ENCODE measurements around the gene NR1H4.
"Not testable (repeated sequence)": the region's sequence is repeated elsewhere in the genome, so short reads cannot be mapped to it uniquely, and the experiment has no call there.

NR1H4 gene

DNA sequence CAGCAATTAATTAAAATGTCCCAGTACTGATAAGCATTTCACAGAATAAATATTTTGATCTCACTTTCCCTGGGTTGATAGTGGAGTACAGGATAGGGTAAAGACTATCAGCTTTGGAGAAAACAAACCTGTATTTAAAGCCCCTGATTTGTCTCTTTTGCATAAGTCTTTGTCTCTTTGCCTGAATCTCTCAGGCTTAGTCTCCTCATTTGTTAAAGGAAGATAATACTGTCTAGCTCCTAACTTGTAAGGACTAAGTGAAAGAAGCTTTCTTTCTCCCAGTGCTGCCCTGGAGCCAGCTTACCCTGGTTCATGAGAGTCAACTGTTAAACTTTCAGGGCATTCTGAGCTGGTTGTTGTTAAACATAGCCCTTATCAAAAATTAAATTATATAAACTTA, 5.5 kb upstream of the NR1H4 start:
- no peak for DNase-seq (ENCODE audit: insufficient read length, low spot score)
- no peak for FAIRE-seq

DNA sequence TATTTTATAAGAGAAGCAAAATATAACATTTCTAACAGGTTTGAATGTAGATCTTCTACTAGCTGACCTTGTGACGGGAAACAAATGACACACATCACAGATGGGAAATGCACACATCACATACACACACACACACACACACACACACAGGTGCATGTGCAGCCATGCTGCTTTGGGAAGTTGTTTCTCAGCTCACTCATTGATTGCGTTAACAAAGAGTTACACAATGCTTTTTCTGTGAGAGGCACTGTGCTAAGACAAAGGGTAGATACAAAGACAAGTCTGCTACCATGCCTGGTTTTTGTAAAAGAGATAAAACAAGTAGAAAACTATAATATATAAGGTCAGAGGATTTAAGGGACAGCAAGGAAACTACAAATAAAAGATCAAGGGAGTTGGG, 1.3 kb upstream of the NR1H4 start:
- DNase-seq (ENCODE audit: insufficient read length, low spot score) (no peak), FAIRE-seq (no peak)

DNA sequence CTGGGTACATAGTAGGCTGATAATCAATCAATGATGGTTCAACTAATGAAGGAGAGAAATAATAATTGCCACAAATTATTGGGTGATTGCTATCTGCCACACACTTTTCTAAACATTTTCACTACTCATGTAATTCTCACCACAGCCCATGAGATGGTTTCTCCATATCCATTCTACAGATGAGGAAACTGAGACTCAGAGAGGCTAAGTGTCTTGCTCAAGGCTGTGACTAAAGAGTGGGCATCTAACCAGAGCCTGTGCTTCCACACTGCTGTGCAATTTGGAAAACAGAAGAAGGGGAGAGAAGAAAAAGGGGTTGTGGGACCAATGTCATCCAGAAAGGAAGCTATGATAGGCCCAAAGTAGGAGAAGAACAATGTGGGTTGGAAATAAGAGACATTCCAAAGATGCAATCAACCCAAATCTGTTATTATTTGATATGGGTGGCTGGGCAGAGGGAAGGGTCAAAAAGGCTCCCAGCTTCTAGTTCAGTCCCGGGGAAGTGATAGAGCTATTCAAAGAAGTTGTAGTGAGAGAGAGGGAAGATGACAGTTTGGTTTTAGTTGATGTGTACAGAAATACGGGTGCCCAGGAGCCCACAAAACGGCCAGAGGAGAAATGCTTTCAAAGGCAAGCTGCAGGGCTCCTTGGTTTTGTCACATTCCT, 483 bp upstream of the NR1H4 start:
- FAIRE-seq: no peak
- DNase-seq (ENCODE audit: insufficient read length, low spot score): no peak

DNA sequence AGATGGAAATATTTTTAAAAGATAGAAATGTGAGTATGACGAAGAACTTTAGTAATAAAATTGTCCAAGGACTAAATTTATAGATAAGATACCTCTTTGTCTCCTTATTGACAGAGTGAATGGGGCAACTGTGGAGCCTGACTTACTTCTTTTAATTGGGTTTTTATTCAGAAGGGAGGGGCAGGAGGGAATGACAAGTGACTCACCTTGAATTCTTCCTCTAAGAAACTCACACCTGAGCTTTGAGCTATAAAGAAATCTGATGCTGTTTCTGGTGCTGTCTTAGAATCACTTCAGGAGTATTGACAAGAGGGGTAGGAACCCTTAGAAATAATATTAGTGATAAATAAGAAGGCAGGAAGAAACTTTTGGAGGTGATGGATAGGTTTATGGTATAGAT, 951 bp downstream of the NR1H4 start:
- DNase-seq (ENCODE audit: insufficient read length, low spot score): no peak
- no peak for FAIRE-seq

DNA sequence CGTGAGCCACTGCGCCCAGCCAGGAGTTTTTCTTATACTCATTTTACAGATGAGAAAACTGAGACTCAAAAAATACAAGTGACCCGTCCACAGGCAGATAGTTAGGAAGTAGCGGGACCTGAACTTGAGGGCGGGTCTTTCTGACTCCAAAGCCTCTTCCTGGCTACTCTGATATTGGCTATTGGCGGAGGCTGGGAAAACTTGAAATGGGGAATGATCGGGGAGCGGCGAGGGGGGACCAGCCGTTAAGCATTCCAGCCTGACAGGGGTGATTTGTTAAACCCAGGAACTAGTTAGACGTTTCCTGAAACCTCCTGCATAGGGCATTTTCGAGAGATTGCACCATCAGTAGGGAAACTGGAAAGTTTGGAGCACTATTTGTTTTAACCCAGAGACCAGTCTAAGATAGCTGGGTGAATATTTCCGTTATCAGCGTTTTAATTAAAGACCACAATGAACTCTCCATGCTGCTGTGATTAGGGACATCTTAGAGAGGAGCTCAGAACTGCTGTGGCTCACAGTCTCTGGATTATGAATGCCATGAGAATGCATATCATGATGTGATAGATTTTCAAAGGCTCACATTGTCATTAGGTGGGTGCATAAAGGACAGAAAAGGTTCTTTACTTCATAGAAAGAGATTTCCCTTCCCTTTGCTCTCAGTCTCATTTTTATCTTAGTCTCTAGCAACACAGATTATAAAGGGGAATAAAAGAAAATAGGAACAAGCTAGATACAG, 2.5 kb downstream of the NR1H4 start:
- FAIRE-seq (no peak), DNase-seq (ENCODE audit: insufficient read length, low spot score) (no peak)

DNA sequence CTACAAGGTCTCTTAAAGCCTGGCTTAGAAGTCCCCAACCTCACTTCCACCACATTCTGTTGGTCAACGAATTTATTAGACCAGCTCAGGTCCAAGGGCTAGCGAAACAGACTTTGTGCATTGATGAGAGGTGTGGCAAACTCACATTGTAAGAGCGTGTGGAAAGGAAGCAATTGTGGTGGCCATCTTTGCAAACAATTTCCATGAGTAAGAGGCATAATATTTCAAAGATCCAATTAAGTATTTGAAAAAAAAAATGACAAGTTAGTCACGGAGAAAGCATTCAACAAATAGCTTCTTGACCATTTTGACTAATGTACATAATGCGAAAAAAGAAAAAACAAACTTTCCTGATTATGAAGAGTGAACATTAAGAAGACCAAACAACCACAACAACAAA, 7.4 kb downstream of the NR1H4 start:
- DNase-seq (ENCODE audit: insufficient read length, low spot score) (no peak), FAIRE-seq (no peak)

DNA sequence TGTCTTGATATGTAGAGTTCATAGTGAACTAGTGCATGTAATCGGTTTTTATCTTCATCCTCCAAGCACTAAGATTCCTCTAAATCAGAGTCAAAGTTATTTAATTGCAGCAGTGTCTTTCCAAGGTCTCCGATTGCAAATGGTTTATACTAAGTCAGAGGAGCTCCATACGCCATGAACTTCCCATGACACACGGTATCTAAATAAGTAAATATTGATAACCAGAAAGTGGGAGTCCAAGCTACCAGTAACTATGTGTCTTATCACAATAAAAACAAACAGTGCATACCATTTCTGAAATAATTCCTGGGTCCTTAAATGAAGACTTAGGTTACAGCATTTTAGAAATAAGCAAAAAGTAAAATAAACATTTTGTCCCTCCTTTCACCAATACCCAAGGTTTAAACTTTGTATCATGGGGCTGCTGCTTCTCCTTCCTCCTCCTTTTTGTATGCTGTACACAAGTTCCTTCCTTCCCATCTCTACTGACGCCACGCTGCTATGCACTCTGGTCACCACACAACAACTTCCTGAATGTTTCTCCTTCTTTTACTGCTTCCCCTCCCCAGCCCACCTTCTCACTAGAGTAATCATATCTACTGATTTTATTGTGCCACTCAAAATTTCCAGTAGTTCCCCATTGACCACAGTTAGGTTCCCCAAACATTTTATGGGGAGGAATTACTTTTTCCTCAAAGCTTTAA, 10.7 kb downstream of the NR1H4 start:
- FAIRE-seq (no peak), DNase-seq (ENCODE audit: insufficient read length, low spot score) (no peak)

DNA sequence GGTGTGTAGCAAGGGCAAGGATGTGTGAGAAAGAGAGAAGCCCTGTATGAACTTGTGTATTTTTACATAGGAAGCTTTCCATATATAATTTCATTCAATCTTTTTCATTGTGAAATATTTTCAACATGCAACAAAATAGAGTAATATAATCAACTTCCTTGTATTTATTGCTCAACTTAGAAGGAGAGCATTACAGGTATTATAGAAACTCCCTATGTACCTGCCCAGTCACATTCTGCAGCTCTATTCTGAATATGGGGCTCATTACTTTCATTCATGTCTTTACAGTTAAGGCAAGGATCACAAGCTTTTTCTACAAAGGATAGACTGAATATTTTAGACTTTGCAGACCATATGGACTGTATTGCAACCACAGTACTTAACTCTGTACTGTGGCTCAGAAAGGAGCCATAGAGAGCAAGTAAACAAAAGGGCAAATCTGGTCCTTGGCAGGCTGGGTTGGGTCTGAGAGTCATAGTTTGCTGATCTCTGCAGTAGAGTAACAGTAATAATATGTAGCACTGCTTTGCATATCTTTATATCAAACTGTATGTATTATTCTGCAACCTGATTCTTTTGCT, 11.3 kb downstream of the NR1H4 start:
- no peak for FAIRE-seq
- no peak for DNase-seq (ENCODE audit: insufficient read length, low spot score)

DNA sequence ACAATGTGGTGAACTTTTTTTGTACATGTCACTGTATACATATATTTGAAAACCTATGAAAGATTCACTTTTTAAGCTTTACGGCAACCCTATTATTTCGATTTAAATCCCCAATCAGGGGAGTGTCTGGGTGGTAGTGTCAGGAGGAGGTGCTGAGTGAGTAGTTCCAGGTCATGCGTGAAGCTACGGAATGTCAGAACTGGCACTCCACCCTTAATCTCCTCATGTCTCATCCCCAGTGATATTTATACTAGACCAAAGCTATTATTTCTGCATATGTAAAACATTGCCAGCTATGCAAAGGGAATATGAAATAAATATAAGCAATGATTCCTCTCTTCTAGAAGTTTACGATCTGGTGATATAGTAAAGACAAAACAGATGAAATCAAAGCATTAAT, 12.3 kb downstream of the NR1H4 start:
- DNase-seq (ENCODE audit: insufficient read length, low spot score): no peak
- FAIRE-seq: no peak

DNA sequence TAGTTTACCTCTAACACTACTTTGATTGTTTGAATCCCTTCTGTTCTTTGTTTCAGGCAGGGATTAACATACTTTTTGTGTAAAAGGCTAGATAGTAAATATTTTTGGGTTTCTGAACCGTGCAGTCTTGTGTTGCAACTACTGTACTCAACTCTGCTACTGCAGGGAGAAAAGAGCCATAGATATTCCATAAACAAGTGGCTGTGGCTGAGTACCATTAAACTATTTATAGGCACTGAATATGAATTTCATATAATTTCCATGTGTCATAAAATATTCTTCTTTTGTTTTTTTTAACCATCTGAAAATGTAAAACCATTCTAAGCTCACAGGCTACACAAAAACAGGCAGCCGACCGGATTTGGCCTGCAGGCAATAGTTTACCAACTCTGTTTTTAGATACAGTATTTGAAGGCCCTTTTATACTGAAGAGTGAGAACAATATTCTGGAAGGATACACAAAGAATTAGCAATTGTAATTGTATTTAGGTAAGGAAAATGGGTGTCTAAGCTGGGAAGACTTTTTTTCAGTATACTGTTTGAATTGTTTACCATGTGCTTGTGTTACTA, 15.7 kb downstream of the NR1H4 start:
- FAIRE-seq (no peak), DNase-seq (ENCODE audit: insufficient read length, low spot score) (no peak)

DNA sequence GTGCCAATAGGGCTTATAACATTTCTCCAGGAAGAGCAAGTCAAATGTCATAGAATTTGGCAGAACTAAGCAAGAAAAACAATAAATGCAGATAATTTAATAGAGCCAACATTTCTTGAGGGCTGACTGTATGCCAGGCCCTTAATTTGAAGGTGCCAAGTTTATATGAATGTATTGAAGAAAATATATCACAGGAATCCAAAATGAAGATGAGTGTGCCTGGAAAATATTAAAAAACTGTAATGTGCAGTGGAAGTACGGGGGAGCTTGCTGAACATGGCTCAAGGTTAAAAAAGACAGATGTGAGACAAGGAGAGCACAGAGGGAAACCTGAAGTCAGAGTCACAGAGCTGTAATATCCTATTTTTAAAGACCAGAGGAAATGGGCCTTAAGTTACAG, 16.4 kb downstream of the NR1H4 start:
- FAIRE-seq: no peak
- DNase-seq (ENCODE audit: insufficient read length, low spot score): no peak

DNA sequence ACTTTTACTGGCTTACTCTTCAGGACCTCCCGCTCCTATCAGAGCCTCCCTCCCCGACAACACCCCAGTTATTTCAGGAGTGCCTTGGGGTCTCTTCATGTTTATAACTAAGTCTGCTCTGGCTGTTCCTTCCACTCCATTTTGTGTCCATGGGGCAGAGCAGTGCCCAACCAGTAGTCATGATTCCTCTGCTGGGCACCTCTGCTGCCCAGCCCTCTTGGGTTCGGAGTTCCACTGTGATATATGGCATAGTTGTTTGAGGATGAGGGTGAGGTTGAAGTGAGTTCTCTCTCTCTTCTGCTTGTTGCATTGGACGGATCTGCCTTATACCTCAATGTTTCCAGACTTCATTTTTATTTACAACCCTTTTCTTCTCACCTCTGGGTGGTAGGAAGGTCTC, 17.4 kb downstream of the NR1H4 start:
- FAIRE-seq (no peak), DNase-seq (ENCODE audit: insufficient read length, low spot score) (no peak)

DNA sequence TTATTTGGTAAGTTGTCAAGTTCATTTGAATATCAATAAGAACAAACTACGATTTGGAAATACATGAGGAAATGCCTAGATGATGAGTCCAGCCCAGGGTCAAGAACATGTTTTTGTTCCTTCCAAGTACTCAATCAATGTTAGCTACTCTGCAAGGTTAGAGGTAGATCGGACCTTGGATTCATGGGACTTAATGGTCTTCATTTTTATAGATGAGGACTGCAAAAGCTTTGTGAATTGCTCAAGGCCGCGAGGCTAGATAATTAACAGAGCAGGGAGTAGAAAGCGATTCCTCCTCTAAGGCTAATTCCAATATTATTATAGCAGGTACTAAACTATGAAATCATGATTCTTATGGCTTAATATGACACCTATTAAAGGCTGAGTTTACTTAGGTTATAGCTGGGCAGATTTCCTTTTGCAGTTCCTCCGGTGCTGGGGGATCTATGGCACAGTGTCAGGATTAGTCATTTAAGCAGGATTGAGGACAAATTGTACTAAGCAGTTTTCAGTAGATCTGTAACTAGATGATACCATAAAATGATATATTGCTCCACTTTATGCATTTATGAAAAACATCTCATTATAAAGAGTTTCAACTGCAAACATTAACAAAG, 19.8 kb downstream of the NR1H4 start:
- no peak for FAIRE-seq

DNA sequence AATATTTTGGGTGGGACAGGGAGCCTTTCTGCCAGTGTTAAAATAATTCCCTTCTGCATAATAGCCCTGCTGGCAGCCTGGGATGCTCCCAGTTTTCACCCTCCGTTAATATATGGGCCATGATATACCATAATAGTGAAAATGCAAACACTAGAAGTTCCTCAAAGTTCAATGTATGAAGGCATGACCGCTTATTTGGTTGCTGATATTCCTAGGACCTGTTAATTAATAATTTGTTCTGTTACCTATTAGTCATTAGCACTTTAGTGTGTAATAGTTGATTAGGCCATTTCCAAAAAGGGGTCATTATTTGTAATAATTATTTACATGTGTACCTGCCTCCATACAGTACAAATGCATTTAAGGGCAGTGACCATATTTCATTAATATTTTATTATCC, 20.4 kb downstream of the NR1H4 start:
- DNase-seq (ENCODE audit: insufficient read length, low spot score): no peak
- no peak for FAIRE-seq

More for the DNA sequence above, 19.8 kb downstream of the NR1H4 start:
- no peak for DNase-seq (ENCODE audit: insufficient read length, low spot score)

DNA sequence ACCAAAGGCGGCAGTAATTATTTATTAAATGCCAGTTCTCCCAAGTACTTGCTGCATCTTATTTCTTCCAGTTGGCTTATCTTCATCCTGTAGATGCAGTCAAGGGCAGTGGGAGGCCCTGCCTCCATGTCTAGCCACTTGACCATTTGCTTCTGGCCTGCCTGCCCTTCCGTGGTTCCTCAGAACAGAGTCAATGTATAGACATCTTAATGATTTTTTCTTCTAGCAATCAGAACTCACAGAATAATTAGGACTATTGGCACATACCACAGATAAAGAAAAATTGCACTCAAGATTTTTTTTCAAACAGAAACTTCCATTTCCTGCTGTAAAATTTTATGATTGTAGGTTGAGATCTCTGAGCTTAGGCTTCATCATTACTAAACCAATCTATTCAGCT, 20.9 kb downstream of the NR1H4 start:
- DNase-seq (ENCODE audit: insufficient read length, low spot score) (no peak), FAIRE-seq (no peak)

DNA sequence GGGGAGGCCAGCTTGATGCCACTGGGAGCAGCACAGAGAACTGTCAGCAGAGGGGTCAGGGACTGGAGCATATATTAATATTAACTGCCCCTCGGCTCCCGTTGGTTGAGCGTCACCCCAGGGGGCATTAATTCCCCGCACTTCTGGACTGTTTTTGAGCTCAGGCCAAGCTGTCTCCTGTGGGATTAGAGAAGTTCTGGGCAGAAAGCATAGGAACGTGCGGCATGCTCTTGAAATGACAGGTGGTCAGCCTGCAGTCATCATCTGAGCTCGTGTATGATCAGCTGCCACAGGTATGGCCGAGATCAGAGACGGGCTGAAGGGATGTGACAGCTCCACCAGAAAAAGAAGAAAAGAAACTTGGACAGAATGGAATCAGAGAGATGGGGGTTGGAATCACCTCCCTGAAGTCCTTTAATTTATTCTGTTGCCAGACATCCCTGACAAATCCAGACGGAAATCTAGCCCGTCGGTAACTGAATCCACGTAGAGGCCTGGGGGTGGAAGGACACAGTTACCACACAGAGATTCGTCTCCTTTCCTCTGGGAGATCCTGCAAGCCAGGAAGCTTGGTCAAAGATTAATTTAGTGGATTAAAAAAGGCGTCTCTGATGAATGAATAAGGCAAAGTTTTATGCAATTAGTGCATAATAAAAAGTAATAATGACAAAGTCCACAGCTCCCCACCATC, 23.6 kb downstream of the NR1H4 start:
- FAIRE-seq (no peak), DNase-seq (ENCODE audit: insufficient read length, low spot score) (no peak)

DNA sequence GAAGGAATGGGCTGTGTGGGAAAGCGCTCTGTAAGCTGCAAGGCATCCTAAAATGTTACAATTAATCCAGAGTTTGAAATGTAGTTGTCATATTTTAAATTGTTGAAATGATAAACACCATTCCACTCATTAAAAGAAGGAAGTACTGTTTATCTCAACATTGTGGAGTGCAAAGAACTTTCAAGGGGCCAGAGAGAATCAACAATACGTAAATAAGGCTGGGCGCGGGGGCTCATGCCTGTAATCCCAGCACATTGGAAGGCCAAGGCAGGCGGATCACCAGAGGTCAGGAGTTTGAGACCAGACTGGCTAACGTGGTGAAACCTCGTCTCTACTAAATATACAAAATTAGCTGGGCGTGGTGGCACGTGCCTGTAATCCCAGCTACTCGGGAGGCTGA, 24.5 kb downstream of the NR1H4 start:
- FAIRE-seq (no peak), DNase-seq (ENCODE audit: insufficient read length, low spot score) (no peak)

DNA sequence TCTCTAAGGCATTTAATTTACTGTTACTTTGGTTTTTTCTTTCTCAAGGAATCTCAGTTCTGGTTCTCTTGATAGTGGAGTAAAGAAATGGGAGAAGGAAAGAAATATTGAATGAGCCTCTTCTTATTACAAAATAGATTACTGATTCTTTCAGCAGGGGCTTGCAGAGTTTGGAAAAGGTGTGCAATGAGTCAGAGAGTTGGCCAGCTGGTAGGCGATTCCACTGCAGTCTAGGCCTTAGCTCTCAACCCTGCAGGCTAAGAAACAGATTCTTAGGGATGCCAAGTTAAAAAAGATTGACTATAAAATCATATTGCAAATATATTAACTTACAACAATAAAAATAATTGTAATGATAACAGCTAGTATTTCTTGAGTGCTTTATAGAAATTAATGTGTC, 25.8 kb downstream of the NR1H4 start:
- no peak for DNase-seq (ENCODE audit: insufficient read length, low spot score)
- no peak for FAIRE-seq

DNA sequence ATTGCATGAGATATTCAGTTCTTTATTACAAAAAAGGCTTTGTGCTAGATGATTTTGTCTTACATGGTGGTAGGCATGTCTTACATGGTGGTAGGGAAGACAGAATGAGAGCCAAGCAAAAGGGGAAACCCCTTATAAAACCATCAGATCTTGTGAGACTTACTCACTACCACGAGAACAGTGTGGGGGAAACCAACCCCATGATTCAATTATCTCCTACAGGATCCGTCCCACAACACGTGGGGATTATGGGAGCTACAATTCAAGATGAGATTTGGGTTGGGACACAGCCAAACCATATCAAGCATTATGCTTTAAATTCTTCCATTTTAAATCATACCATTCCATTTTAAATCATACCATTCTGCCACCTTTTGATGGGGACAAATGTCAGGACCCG, 29.1 kb downstream of the NR1H4 start:
- DNase-seq (ENCODE audit: insufficient read length, low spot score); FAIRE-seq: not testable (repeated sequence)

DNA sequence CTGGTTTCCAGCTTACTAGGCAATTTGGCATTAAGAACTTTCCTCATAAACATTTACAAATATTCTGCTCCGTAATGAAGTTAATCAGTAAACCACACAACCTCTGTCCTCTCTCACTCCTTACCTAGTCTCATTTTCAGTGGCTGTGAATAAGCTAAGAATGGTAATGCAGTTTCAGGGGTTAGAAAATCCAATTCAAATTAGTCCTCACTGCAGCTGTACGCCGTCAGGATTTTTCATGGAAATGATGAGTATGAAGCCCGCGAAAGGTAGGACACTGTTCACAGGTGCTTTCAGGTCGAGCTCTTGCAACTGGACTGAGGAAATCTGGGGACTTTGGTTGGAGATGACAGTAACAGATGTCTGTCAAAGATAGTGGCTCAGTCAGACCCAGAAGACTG, 29.6 kb downstream of the NR1H4 start:
- FAIRE-seq: no peak
- DNase-seq (ENCODE audit: insufficient read length, low spot score): no peak

Data from GM19239 (cell line).